ENCODE results near the gene PSIP1. TPM values are rescaled to one million over a fixed set of nuclear protein-coding genes. Genes with fewer than 3 reads are reported as not detected.

PSIP1 gene
- total RNA-seq, 1 experiment from 2014 or later = 67.8 TPM

GRCh38 chr9:15552636-15553527, 42.1 kb upstream of the PSIP1 start, which contains the start of gene CCDC171:
TSS of gene CCDC171 (plus strand) at chr9:15553043. CDS start at chr9:15564089, 11,046 bp downstream.
- peak within 1 kb of the TSS; percentile 26; the same call in 1 of the 2 replicates for H3K27ac ChIP-seq
- no peaks in the 10 kb centered on the region for H3F3A ChIP-seq (ENCODE audit: insufficient read depth, low read depth)
- no peaks in the 10 kb centered on the region for H4K20me1 ChIP-seq (ENCODE audit: insufficient read depth)
- intact Hi-C loops (cut with micrococcal nuclease; ENCODE audit: unreplicated experiment) = loop anchor here (2.0 kb wide), 1 partner anchor 42 kb away; the partner anchor contains the start of gene PSIP1
- H3K4me2 ChIP-seq = peak within 1 kb of the TSS; percentile 90
- no peaks in the 10 kb centered on the region for H3K27me3 ChIP-seq (ENCODE audit: insufficient read depth, low read depth)
- peak; percentile 84 to 86 for DNase-seq
- H2AFZ ChIP-seq = peak within 1 kb of the TSS; percentile 99
- ChIA-PET POLR2A (ENCODE audit: unreplicated experiment) (interaction anchor here (0.5 to 0.9 kb wide), 7 partner anchors 24 to 414 kb away, joined by 3 to 23 read pairs (median 5); no protein-coding TSS in a partner anchor), CTCF (interaction anchor here (0.7 kb wide), 1 partner anchor 1498 kb away, joined by 3 read pairs; no protein-coding TSS in a partner anchor)
- TF ChIP-seq CTCF (conservative IDR thresholded peaks at IDR 0.05) (no peak), EZH2 (IDR thresholded peaks at IDR 0.05; ENCODE audit: low read depth) (no peak)
- H3K4me1 ChIP-seq (replicated peaks; ENCODE audit: insufficient read depth) = 0 out of 2 replicates have a peak, but pooled peaks cover 9% of the 10 kb centered on the region
- peak within 1 kb of the TSS; percentile 67 for H3K4me3 ChIP-seq
- no peaks in the 10 kb centered on the region for H3K9me2 ChIP-seq (ENCODE audit: insufficient read depth)
- TSS peak; percentile 72 for BruUV-seq (replicated peaks)
- no peaks in the 10 kb centered on the region for H3K36me3 ChIP-seq (ENCODE audit: low read depth)
- H3K9me3 ChIP-seq (ENCODE audit: insufficient read depth, low read depth) = no peaks in the 10 kb centered on the region
- no peaks in the 10 kb centered on the region for H3K79me2 ChIP-seq (ENCODE audit: low read depth)

- Histone ChIP-seq H2AFZ (no peak overlapping the region), H3K36me3 (ENCODE audit: low read depth) (no peaks in the 10 kb centered on the region), H3K9me3 (ENCODE audit: insufficient read depth, low read depth) (no peaks in the 10 kb centered on the region), H3F3A (ENCODE audit: insufficient read depth, low read depth) (no peaks in the 10 kb centered on the region), H3K9me2 (ENCODE audit: insufficient read depth) (no peaks in the 10 kb centered on the region), H4K20me1 (ENCODE audit: insufficient read depth) (no peaks in the 10 kb centered on the region), H3K4me2 (no peak overlapping the region), H3K27ac (no peak overlapping the region), H3K79me2 (ENCODE audit: low read depth) (no peaks in the 10 kb centered on the region), H3K4me3 (no peak overlapping the region), H3K27me3 (ENCODE audit: insufficient read depth, low read depth) (no peaks in the 10 kb centered on the region), H3K4me1 (replicated peaks; ENCODE audit: insufficient read depth) (0 out of 2 replicates have a peak, but pooled peaks cover 9% of the 10 kb centered on the region)
- DNase-seq = no peak
- no peak for TF ChIP-seq EZH2 (IDR thresholded peaks at IDR 0.05; ENCODE audit: low read depth)
- TF ChIP-seq CTCF (conservative IDR thresholded peaks at IDR 0.05) = no peak
- no TSS peak for BruUV-seq (replicated peaks)
- ChIA-PET POLR2A (ENCODE audit: unreplicated experiment) (no interaction called here), CTCF (no interaction called here)
- intact Hi-C loops (cut with micrococcal nuclease; ENCODE audit: unreplicated experiment) = no loop called here
Measured at GRCh38 chr9:15549611-15550010, 38.8 kb upstream of the PSIP1 start.

- Histone ChIP-seq H2AFZ (no peak overlapping the region), H3F3A (ENCODE audit: insufficient read depth, low read depth) (no peaks in the 10 kb centered on the region; the same call in 1 of the 2 replicates), H4K20me1 (ENCODE audit: insufficient read depth) (no peaks in the 10 kb centered on the region), H3K4me1 (replicated peaks; ENCODE audit: insufficient read depth) (peaks cover 9% of the 10 kb centered on the region), H3K9me3 (ENCODE audit: insufficient read depth, low read depth) (no peaks in the 10 kb centered on the region), H3K27me3 (ENCODE audit: insufficient read depth, low read depth) (no peaks in the 10 kb centered on the region), H3K36me3 (ENCODE audit: low read depth) (no peaks in the 10 kb centered on the region), H3K4me3 (no peak overlapping the region), H3K4me2 (no peak overlapping the region), H3K79me2 (ENCODE audit: low read depth) (no peaks in the 10 kb centered on the region), H3K9me2 (ENCODE audit: insufficient read depth) (no peaks in the 10 kb centered on the region), H3K27ac (no peak overlapping the region)
- BruUV-seq (replicated peaks) = no TSS peak
- peak in 1 of 2 experiments; percentile 63 for DNase-seq
- intact Hi-C loops (cut with micrococcal nuclease; ENCODE audit: unreplicated experiment) = no loop called here
- ChIA-PET CTCF (no interaction called here), POLR2A (ENCODE audit: unreplicated experiment) (interaction anchor here (0.5 kb wide), 1 partner anchor 32 kb away, joined by 7 read pairs; no protein-coding TSS in a partner anchor)
- TF ChIP-seq EZH2 (IDR thresholded peaks at IDR 0.05; ENCODE audit: low read depth) (no peak), CTCF (conservative IDR thresholded peaks at IDR 0.05) (no peak)
Measured at GRCh38 chr9:15543047-15543813, 32.5 kb upstream of the PSIP1 start.

Measured in PC-9 (cell line).